Activated CD8-positive, alpha-beta memory T cell treated with anti-CD3 and anti-CD28 coated beads for 1 hour (primary cell): ENCODE measurements around the gene HMGN3.
"Not testable (repeated sequence)": the region's sequence is repeated elsewhere in the genome, so short reads cannot be mapped to it uniquely, and the experiment has no call there.

ENCODE experiments used
- DNase-seq, 2 donors: peaks; one replicate each; pipeline ENCODE4 v3.0.0-alpha.2; 2020; ENCODE audit warnings: low read depth in 1 of 2; ENCODE audit errors: extremely low read depth in 1 of 2

The HMGN3 gene

DNA sequence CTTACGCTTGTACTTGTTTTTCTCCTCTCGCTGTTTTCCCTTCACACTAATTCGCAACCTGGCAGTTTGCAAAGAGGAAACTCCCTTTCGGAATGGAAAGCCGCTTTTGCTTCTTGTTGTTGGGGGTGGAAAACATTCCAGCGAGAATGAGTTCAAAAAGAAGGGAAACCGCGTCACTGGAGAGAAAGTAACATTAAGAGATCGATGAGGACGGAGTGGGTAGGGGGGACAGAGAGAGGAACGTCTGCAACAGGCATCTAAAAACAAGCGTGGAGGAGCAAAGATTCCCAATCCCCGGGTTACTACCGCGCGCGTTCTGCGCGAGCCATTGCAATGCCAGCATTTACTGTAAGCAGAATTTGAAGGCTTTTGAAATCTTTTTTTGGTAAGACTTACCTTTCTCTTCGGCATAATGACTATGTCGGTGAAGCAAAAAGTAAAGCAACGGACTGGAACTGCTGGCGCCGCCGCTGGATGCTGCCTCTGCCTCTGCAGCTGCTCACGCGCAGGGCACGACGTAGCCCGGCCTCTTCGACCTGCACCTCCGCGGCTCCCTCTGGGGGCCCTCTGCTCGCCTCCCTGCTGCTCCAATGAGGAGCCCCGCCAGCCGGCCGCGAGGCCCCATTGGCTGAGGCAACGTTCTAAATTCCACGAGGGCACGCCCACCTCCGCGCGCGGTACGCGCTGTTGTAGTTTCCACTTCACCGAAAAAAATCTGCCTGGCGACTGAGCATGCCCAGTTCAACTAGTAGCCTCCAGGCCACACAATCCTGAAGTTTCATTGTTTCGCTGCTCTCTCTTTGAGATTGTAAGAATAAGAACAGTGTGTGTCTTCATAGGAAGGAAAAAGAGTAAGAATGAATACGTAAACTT, at the start of gene HMGN3:
Gene HMGN3, minus strand, starts transcription at position 533 of the 873 bp plus-strand sequence.
- DNase-seq: peak; percentile 79 to 86

DNA sequence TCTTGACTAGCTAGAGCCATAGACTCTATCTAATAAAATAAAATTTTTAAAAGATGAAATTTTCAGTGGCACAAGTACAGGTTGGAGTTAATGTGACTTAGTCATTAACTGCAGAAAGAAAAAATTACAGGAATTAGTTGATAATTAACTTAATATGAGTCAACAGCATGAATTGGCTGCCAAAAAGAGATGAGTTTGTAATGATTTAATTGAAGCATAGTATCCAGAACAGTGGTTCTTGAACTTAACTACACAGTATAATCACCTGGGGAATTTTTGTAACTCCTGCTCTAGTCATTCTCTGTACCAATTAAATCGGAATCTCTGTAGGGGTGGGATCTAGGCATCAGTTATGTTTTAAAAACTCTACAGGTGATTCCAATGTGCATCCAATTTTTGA, 46.3 kb upstream of the HMGN3 start:
- DNase-seq: no peak

DNA sequence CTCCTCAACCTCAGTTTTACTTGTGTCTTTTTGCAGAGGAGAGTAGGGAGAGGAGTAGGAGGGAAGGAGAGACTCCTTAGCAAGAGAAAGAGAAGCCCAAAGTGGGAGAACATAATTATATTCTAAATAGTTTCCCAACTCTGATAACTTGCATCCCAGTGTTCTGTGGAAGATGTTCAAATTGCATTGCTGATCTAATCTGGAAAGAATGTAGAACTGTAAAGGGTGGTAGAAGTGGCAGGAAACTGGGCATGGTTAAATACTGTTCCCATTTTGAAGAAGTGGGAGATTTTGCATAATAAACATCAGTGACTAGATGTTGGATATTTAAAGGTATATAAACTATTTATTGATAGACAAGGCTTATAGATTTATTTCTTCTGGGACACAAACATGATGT, 42.6 kb upstream of the HMGN3 start:
- no peak for DNase-seq

DNA sequence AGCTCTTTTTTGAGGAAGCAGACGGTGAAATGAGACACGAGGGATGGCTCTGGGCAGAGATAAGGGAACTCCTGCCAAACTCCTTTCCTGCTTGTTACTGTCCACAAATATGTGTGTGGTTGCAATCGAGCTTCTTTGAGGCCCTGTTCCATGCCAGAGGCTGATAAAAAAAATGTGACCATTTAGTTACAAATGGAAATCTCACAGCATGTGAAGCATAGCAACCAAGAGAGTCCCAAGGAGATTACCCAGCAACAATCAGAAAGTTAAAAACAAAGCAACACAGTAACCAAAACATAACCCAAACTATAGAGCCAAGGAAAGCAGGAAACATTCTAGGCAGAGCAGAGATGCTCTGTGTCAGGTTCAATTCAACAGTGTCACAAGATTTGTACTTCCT, 35.4 kb upstream of the HMGN3 start:
- DNase-seq: no peak

DNA sequence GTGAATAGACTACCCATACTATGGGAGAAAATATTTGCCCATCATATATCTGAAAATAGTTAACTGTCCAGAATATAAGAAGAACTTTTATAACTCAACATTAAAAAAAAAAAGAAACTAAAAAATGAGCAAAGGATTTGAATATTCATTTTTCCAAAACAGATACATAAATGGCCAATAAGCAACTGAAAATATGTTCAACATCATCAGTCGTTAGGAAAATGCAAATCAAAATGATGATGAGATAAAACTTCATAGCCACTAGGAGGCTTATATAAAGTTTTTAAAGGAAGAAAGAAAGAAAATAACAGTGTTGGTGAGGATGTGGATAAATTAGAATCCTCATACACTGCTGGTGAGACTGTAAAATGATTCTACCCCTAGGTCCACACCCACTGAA, 32.6 kb upstream of the HMGN3 start:
- DNase-seq: no peak

DNA sequence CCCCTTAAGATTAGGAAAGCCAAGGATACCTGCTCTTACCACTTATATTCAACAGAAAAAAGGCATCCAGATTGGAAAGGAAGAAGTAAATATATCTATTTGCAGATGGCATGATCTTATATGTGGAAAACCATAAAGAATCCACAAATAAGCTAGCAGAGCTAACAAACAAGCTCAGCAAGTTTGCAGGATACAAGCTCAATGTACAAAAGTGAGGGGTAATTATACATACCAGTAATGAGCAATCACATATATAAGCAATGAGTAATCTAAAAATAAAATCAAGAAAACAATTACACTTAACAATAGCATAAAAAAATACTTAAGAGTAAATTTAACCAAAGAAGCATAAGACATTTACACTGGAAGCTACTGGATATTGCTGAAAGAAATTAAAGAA, 31.6 kb upstream of the HMGN3 start:
- DNase-seq: no peak

DNA sequence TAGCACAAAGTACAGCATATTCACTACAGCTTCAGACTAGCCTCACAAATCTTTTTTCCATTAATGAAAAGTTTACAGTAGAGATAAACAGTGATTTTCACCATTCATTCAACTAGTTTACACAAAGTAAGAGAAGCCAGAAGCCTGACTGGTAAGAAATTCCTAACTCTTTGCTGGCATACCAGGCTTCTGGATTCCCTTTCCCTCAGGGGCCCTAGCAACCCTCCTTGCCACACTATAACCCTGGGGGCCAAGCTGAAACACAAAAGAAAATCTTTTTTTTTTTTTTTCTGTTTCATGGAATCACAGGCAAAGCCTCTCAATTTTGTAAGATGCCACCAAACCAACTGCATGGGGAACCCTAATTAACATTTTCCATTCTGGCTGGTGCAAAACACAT, 28.9 kb upstream of the HMGN3 start:
- DNase-seq: no peak

DNA sequence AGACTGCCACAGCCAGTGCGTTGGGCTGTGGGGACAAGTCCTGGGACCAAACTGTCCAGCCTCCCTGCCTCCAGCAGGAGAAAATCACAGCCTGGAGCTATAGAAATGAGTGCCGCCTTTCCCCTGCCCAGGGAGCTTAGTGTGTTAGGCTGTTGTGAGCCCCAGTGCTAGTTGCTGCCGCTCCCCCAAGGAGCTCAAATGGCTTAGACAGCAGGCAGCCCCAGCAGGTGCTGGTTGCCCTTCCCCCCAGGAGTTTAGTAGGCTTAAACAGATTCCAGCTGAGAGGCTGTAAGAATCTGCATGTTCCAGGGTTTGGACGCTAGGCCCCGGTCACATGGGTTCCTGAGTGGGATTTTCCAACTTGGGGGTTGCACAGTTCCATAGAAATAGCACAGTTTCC, 27.2 kb upstream of the HMGN3 start:
- no peak for DNase-seq

DNA sequence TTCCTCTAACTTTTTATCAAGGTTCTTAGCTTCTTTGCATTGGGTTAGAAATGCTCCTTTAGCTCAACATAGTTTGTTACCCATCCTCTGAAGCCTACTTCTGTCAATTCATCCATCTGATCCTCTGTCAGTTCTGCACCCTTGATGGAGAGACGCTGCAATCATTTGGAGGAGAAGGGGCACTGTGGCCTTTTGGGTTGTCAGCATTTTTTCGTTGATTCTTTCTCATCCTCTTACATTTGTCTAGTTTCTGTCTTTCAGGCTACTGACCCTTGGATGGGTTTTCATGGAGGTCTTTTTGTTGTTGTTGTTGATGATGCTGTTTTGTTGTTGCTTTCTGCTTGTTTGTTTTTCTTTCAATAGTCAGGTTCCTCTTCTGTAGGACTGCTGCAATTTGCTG, 26.3 kb upstream of the HMGN3 start:
- no peak for DNase-seq

DNA sequence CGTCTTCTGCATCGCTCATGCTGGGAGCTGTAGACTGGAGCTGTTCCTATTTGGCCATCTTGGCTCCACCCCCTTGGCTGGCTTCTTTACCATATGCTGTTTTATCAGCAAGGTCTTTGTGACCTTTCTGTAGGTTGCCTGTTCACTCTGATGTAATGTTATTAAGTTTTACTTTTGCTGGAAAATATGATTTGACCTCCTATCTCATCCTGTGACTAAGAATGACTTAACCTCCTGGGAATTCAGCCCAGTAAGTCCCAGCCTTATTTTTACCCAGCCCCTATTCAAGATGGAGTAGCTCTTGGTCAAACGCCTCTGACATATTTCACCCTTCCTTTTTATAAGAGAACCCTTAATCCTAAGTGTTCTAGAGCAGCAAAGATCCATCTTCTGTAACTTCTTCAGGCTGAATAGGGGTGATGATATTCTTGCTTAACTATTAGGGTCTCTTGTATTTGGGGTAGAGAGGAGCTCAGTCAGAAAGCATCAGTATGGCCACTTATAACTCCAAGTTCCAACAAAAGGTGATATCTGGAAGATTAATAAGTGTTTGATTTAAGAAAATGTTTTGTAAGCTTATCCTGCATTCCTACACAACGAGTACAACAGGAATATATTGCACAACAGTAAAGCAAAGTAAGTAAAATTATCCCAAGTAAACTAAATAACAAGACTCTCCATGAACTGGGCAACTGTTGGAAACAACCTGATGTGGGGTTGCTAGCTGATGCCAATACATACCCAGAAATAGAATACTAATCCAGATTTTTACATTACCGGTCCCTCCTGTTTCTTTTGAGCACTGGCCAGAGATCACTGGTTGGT, 23.1 kb upstream of the HMGN3 start:
- no peak for DNase-seq

DNA sequence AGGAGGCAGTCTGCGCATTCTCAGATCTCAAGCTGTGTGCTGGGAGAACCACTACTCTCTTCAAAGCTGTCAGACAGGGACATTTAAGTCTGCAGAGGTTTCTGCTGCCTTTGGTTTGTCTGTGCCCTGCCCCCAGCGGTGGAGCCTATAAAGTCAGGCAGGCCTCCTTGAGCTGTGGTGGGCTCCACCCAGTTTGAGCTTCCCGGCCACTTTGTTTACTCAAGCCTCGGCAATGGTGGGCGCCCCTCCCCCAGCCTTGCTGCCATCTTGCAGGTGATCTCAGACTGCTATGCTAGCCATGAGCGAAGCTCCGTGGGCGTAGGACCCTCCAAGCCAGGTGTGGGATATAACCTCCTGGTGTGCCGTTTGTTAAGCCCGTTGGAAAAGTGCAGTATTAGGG, 22.3 kb upstream of the HMGN3 start:
- not testable (repeated sequence) for DNase-seq

DNA sequence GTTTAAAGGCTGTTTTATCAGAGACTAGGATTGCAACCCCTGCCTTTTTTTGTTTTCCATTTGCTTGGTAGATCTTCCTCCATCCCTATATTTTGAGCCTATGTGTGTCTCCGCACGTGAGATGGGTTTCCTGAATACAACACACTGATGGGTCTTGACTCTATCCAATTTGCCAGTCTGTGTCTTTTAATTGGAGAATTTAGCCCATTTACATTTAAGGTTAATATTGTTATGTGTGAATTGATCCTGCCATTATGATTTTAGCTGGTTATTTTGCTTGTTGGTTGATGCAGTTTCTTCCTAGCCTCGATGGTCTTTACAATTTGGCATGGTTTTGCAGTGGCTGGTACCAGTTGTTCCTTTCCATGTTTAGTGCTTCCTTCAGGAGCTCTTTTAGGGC, 20.6 kb upstream of the HMGN3 start:
- not testable (repeated sequence) for DNase-seq

DNA sequence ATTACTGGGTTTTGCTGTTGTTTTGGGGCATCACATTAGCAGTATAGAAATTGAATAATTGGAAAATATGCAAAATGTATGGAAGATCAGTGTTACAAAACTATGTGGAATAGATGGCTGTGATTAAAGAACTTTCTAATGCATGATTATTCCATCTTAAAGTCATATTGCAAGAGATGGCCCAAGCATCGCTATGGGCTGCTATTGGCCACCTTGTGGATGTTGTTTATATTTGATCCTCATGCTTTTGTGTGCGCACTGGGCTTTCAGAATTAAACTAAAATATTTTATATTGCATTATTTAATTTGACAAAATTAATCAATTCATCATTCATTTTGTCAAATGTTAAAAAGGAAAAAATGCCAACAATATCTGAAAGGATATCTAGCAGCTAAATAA, 16.1 kb upstream of the HMGN3 start:
- no peak for DNase-seq

DNA sequence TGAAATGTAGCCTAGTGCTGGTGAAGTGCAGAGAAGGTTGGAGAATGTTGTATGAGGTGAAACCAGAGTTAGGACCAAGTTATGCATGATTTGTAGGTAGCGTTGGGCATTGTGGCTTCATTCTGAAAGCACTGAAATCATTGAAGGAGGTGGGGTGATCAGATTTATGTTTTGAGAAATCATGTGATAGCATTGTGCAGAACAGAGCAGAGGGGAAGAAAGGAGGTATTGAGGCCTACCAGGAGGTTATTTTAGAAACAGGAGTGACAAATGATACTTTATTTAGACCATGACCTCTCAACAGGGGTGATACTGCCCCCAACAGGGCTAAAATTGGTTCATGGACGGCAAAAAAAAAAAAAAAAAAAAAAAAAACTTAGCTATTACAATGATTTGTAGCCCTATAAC, 15.6 kb upstream of the HMGN3 start:
- no peak for DNase-seq

DNA sequence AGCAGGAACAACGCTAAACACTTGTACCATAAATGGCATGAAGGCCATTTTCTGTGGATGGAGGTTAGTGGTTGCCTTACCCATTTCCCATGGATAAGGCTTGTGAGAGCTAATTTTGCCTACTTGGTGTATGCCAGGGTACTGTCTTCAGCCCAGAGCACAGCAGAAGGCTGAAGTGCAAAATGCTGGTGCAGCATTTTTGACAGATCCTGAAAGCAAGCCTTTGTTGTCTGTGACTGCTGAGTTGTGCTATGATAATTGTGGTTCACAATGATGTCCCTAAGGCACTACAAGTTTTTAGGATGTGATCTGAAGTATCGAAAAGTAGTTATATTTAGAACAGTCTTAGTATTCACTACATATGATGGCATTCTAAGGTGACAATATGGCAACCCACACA, 14.7 kb upstream of the HMGN3 start:
- no peak for DNase-seq

DNA sequence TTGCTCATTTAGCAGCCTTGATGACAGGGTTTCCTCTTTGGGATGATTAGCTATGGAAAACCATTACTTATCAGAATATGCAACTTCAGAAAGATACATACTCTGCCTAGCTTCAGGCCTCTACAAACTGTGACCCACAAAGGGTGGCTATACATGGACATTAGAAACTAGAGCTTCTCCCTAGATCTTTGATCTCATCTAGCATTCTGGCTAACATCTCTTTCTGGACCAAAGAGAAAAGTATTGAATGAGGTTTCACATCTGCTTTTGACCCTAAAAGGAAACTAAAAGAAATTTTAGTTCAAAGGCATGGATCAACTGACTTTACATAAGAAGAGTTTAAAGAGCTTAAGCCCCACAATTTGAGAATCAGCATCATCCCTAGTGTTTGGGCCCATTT, 12.4 kb upstream of the HMGN3 start:
- DNase-seq: no peak

DNA sequence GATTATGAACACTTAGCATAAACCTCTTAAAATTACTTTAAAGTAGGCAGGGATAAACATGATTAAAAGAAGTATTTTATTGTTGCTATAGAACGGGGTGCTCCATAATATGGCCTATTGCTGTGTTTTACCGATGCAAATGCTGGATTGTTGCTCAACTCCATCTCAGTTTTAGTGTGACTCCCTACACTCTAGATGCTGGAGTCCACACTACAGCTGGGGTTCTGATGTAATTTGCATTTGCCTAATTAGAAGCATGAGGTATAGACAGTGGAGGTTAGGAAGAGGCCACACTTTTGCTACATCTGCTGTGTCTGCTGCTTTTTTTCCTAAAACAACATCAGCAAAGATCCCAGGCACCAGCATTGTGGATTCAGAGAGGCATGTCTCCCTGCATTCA, 6.7 kb upstream of the HMGN3 start:
- DNase-seq: no peak

DNA sequence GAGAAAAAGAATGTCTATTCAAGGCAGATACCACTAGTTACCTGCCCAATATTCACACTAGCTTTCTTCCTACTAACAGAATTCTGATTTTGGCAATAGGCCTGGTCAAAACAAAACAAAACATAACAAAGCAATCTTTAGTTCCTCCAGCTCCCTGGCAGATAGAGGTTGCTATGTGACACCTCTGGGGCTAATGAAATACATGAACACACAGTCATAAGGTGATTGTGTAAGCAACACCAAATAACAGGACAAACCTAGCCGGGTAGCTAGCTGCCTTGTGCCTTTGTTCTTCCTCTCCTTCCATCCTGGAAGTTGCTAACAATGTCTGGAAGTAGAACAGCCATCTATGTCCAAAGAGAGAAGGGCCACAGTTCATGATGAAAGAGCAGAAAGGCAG, 6.0 kb upstream of the HMGN3 start:
- no peak for DNase-seq

DNA sequence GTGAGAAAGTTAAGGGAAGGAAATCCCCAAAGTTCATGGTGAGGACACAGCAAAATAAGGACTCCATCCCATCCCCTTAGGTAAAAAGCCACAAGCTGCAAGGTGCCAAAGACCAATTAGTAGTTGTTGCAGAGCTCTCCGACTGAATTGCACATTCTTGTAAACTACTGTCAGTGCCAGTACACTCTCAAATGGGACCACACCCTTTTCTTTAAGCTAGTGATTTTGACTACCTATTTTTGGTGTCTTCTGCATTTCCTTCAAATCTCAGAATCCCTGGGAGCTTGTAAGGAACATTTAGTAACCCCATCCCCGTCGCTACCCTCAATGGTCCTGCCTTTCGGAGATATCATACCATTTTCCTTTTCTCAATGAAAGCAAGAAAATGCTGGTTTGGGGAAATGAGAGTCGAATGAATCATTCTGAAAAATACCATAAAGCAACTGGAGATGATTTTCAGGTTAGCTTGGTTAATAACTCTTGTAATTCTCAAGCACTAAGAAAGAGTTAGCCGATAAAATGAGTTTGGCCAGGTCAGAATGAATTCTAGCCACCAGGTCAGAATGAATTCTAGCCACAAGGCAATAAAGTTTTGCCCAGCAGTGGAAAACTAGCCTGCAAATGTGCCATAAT, 5.2 kb upstream of the HMGN3 start:
- no peak for DNase-seq

DNA sequence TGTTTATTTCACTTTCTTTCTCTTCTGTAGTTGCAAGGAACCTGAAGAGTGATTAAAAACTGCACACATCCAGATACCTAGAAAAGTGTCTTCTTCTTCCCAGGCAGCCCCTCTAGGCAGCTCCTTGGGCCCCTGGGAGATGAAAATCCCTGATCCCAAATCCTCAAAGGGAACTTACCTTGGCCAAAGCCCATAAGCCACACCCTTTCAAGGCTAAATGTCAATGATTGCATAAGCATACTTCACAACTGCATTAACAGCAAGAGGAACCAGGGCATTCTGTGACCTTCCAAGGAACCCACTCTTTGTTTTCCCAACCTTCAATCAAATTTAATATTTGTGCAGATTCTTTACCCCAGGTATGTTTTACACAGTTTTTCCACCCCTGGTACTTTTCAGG, 4.4 kb upstream of the HMGN3 start:
- no peak for DNase-seq

DNA sequence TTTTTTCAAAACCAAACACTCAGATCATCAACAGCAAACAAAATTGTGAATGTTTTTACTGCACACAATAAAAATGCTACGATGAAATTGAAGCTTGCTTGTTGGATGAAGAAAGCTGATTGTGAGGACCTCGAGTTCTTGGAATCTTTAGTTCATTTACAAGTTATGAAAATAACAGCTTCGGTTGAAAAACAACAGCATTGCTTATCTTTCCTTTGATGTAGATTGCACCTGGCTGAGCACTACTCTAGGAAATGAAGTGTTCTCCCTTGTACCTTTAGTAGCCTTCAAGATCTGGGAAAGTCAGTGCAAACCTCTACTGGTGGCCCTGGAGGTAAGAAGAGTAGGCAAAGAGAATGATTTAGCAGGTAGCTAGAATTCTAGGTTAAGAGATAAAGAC, 2.2 kb upstream of the HMGN3 start:
- DNase-seq: no peak
